Measurements from ENCODE around the gene NCAPH2. TPM values are rescaled to one million over a fixed set of nuclear protein-coding genes. Genes with fewer than 3 reads are reported as not detected.

NCAPH2 gene
- total RNA-seq, 1 donor from 2014 or later, result 42.4 TPM

DNA sequence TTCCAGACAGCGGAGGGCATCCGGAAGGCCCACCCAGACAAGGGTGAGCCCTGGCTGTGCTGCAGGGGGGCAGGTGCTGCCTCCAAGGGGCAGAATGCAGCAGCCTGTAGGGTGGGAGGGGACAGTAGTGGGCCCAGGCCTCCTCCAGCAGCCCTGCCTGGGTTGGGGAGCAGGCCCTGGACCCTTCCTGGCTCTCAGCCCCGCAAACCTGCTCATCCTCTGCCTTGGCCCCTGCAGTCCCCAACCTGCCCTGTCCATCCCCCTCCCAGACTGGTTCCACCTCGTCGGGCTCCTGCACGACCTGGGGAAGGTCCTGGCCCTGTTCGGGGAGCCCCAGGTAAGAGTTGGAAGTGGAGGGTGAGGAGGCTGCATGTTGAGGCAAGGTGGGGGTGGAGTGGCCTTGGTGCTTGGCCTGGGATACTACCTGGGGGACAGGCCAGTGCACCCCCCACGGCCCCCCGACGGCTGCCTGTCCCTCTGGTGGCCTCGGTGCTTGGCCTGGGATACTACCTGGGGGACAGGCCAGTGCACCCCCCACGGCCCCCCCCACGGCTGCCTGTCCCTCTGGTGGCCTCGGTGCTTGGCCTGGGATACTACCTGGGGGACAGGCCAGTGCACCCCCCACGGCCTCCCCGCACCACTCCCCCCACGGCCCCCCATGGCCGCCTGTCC lies 19.9 kb upstream of the NCAPH2 start:
- FAIRE-seq (no peak), DNase-seq (ENCODE audit: low spot score in 2 of 2) (no peak)

DNA sequence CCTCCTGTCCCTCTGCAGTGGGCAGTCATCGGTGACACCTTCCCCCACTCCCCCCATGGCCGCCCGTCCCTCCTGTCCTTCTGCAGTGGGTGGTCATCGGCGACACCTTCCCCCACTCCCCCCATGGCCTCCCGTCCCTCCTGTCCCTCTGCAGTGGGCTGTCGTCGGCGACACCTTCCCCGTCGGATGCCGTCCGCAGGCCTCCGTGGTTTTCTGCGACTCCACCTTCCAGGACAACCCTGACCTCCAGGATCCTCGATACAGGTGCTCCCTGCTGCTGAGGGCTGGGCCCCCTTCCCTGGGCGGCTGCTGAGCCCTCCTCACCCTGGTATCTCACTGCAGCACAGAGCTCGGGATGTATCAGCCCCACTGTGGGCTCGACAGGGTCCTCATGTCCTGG lies 19.1 kb upstream of the NCAPH2 start:
- no peak for FAIRE-seq
- no peak for DNase-seq (ENCODE audit: low spot score in 2 of 2)

DNA sequence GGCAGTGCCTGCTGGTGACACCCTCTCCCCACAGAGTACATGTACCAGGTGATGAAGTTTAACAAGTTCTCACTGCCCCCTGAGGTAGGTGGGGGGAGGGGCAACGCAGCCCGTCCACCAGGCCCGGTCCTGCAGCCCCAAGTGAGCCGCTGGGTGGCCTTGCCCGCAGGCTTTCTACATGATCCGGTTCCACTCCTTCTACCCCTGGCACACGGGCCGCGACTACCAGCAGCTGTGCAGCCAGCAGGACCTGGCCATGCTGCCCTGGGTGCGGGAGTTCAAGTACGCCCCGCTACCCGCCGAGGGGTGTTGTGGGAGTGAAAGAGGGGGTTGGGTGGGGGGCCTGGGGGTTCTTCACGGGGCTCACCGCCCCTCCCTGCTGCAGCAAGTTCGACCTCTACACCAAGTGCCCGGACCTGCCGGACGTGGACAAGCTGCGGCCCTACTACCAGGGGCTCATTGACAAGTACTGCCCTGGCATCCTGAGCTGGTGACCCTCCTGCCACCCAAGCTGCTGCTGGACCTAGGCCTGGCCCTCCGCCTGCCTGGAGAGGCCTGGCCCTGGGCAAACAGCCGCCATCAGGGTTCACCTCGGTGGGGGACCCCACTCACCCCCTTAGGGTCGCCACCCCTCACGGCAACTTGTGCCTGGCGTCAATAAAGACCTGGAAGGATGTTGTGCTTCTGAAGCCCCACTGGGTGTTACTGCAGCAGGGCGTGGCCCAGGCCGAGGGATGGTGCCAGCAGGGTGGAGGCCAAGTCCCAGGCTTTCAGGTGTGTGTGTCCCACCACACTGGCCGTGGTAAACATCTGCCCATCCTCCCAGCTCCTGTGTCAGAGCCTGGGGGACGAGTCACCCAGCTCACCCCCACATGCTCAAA lies 18.4 kb upstream of the NCAPH2 start:
- FAIRE-seq (no peak), DNase-seq (ENCODE audit: low spot score in 2 of 2) (no peak)

DNA sequence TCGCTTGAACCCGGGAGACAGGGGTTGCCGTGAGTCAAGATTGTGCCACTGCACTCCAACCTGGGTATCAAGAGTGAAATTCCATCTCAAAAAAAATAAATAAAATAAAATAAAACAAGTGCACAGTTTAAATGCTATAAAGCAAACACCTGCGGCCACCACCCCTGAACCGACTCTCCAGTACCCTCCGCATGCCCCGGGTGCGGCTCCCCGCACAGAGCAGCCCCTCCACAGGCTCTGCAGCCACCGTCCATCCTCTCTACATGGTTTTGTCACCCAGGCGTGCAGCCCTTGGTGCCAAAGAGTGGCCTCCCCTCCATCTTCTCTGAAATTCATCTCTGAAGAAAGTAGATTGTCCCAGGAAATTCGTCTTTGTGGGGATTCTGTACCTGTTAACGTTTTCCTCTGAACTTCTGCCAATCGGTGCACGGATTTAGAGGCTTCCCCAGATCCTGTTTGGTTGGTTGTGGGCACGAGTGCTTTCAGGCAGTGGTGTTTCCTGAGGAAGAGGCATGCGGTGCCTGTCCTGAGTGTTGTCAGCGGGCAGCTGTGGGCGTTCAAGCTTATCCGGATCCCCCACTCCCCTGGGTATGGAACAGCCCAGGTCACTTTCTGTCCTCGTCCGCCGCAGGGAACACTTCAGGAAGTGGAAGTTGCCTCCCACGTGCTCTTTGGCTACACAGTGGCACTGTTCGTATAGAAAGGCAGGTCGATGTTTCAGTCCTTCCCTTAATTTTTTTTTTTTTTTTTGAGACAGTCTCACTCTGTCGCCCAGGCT lies 17.3 kb upstream of the NCAPH2 start:
- FAIRE-seq (no peak), DNase-seq (ENCODE audit: low spot score in 2 of 2) (no peak)

DNA sequence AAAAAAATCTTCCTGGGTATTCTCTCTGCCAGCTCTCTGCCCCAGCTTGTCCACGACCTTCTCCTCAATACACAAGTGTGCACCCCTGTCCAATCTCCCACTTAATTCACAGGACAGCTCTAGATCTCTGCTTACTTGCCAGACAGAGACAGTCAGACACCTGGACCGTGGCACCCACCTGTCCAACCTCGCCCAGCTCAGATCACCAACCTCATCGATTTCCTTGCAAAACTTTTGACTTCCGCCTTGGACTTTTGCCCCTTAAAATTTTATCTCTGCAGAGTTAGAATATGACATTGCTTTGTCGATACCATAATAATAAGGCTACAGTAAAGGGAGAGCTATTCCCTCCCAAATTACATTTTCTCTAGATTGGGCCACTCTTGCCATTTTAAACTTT lies 10.9 kb upstream of the NCAPH2 start:
- DNase-seq (ENCODE audit: low spot score in 2 of 2) (no peak), FAIRE-seq (no peak)

DNA sequence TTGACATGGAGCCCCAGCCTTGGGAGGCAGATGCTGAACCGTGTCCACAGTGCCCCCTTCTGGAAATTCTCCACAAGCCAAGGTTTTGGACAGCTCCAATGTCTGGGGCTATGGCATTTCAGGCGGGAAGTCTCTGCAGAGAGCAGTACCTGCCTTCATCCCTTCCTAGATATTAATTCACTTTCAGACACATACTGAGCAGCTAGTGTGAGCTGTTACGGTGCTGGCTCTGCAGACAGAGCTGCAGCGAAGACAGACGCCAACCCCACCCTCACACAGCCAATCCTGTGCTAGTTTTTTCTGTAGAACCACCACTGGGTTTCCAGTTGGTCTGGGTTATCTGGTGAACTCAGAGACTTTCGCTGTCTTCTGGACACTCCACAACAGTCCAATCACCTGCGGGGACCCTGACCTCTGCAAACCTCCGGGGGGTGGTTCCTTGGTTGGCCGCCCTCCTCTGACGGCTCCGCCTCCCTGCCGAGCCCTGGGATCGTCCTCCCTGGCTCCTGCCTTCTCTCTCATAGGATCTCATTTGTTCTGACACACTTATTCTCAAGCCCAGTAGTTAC lies 9.6 kb upstream of the NCAPH2 start:
- no peak for FAIRE-seq

DNA sequence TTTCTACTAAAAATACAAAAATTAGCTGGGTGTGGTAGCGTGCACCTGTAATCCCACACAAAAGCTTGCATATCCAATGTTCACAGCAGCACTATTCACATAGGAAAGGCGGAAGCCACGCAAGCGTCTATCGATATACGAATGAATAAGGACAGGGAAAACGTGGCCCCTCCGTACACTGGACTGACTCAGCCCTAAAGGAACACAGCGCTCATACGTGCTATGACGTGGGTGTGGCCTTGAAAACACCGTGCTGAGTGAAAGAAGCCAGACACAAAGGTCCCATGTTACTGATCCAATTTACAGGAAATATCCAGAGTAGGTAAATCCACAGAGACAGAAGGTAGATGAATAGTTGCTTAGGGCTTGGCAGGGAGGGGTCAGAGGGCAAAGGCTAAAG lies 7.6 kb upstream of the NCAPH2 start:
- no peak for DNase-seq (ENCODE audit: low spot score in 2 of 2)
- no peak for FAIRE-seq

More for the DNA sequence above, 9.6 kb upstream of the NCAPH2 start:
- DNase-seq (ENCODE audit: low spot score in 2 of 2), result peak; percentile 57 to 67

DNA sequence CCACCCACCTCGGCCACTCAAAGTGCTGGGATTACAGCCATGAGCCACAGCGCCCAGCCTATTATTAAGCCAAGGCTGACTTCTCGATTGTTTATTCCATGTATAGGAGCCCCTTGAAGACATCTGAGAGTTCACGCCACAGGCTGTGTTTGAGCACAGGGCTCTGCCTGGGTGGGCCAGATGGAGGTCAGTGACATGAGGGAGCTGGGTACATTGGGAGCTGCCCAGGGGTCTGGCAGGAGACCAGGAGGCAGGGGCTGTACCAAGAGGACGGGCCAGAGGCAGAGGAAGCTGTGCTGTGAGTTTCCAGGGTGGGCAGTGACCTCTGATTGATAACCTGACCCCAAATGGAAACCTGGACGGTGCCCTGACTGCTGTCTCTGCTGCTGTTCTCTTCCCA lies 5.9 kb upstream of the NCAPH2 start:
- no peak for DNase-seq (ENCODE audit: low spot score in 2 of 2)
- FAIRE-seq, result no peak

DNA sequence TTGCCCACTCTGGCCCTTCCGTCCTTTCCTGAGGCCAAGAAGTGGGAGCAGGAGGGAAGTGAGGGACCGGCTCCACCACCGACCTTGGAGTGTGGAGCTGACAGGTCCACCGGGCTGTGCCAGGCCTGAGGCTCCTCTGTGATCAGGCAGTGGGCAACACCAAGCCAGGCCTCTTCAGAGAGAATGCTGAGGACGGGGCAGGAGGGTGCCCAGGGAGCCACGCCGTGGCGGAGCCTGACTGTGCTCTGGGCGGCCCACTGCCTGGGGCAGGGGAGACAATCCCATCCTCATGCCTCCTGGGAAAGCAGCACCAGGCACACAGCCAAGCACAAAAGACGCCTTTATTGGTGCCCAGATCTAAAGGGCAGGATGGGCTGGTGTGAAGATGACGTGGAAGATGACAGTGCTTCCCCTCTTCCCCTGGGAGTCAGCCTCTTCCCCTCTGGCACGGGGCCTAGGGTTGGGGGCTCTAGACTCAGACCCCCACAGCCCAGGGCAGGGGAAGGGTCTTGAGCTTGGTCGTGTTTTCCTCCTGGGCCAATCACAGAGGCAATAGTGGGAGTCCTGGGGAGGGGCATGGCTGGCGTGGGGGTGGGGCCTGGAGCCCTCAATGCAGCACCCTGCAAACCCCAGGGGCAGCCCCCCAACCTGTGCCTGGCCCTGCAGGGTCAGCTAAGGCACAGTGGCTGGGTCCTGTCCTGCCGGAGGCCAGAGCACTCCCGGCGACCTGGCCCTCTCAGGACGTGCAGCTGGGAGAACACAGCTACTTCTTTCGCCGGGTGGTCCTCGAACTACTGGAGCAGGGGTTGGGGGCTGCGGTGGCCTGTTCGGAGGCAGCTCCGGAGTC lies 5.2 kb upstream of the NCAPH2 start:
- FAIRE-seq (no peak), DNase-seq (ENCODE audit: low spot score in 2 of 2) (no peak)

DNA sequence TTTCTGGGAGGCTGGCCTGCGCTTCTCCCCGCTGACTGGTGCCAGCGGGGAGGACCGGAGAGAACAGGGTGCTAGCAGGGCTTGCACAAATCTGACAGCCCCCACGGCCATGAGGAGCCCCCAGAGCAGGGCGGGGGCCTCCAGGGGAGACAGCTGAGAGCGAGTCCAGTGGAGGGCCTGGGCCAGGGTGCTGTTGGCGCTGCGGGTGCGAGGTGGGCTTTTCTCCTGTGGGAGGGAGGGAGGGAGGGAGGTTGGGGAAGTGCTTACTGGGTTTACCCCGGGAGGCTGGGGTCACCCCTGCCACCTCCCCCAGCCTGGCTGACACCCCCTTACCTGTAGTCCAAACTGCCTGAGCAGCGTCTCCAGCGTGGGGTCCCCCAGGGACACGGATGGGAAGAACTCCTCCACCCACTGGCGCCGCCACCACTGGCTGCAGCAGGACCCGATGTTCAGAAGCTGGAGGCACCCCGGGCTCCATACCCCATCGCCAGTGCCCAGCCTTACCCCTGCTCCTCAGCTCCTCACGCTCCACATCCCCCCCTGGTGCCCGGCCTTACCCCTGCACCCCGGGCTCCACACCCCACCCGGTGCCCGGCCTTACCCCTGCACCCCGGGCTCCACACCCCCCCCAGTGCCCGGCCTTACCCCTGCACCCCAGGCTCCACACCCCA lies 4.4 kb upstream of the NCAPH2 start:
- no peak for FAIRE-seq
- no peak for DNase-seq (ENCODE audit: low spot score in 2 of 2)

DNA sequence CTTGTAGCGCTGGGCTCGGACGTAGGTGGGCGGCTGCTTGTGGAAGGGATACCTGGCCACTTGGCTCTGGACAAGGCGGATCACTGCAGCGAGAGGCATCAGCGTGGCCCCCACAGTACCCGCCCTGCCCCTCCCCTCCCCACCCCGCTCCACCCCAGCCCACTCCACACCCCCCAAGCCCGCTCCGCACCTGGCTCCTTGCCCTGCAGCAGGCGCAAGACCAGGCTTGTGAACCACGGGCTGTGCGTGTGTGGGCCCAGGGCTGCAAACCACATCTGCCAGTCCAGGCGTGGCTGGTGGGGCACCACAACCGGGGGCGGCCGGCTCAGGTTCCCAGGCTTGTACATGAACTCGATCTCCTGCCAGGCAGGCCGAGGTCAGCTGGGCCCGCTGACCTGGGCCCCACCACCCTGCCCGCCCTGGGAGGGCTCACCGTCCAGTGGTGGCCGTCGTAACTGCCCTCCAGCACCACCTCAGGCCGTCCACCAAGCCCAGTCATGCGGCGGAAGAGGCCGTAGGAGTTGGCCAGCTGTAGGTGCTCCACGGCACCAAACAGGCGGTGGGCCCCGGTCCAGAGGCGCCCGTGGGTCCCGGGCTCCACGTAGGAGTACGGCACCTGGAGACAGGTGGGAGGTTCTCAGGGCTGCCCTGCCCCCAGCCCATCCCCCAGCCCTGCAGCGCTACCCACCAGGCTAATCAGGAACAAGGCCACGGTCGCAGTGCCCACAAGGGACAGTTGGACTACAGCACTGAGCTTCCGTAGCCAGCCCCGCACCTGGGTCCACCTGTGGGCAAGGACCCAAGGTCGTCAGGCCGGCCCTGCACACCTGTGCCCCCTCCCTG lies 3.4 kb upstream of the NCAPH2 start:
- DNase-seq (ENCODE audit: low spot score in 2 of 2) (no peak), FAIRE-seq (no peak)

DNA sequence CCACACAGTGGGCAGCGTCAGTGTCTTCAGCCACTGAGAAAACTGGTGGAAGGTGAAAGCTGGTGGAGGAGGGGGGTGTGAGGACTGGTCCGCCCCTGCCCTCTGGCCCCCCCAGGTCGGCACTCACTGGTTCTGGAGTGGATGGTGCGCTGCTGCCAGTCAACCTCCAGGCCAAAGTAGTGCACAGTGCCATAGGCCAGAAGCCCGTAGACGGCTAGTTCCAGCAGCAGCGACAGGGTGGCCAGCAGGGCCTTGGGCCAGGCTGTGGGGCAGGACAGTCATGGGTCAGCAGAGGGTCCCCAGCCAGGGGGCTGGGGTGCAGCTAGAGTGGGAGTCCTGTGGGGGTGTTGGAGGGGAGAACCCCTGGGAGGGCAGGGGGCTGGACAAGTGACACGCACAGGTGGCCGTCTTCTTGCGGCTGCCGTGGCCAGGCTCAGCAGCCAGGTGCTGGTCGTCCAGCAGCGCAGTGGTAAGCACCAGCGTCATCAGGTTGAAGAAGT lies 2.7 kb upstream of the NCAPH2 start:
- no peak for DNase-seq (ENCODE audit: low spot score in 2 of 2)
- FAIRE-seq, result no peak

DNA sequence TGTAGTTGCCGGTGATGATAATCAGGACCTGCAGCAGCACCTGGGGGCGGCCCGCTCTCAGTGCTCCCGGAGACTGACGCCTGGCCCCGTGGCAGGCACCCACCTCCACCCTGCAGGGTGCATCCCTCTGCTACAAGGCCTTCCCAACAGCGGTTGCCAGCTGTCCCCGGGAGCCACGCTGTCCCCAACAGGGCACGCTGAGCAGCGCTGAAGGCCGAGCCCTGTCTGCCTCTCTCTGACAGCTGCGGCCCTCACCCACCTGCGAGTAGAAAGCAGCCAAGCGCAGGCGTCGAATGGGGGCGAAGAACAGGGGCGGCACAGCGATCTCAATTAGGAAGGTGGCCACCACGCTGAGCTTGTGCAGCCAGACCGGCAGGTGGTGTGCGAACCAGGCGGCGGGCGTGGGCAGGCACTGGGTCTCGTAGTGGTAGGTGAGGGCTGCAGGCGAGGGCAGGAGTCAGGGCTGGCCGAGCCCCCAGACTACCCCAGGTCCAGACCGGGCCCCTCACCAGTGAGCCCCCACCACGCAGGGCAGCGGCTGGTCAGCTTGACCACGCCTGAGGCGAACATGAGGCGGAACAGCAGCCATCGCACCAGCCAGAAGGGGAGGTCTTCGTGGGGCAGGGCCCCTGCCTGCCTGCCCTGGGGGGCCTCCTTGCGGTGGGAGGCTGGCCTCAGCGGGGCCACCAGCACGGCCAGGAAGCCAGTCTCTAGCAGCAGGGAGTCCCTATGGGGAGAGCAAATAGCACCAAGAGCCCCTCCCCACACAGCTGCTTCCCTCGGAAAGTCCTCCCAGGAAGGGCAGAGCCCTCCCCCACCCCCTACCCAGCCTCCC lies 2.0 kb upstream of the NCAPH2 start:
- FAIRE-seq, result no peak

DNA sequence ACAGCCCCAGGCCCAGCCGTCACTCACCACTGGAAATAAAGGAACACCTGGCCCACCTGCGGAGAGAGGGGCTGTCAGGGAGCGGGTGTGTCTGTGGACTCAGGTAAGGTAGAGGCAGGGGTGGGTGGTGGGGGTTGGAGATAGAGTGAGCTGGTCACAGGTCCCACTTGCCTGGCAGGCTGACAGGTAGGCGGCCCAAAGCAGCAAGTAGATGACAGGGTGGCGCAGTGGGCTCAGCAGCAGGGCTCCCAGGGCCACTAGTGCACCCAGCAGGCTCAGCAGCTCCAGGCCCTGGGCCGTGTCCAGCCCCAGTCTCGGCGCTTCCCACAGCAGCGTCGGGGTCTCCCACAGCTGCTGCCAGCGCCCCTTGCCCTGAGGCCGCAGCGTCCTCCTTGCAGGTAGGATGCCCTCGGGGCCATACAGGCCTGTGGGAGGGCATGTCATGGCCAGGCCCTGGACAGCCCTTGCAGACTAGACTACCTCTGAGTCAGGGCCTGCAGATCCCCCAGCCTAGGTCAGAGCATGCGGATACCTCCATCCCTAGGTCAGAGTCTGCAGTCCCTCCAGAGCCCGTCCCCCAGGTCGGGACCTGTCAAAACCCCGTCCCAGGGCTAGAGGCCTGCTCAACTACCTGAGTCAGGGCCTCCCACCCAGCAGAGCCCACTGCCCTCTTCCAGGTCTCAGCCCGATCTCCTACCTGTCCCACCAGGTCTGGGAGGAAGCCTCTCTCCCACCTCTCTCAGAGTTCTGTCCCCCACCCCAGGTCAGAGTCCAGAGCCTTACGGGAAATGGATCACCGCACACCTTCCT lies 1.2 kb upstream of the NCAPH2 start:
- DNase-seq (ENCODE audit: low spot score in 2 of 2), result peak in 1 of 2 donors; percentile 52
- no peak for FAIRE-seq

More for the DNA sequence above, 2.0 kb upstream of the NCAPH2 start:
- no peak for DNase-seq (ENCODE audit: low spot score in 2 of 2)

DNA sequence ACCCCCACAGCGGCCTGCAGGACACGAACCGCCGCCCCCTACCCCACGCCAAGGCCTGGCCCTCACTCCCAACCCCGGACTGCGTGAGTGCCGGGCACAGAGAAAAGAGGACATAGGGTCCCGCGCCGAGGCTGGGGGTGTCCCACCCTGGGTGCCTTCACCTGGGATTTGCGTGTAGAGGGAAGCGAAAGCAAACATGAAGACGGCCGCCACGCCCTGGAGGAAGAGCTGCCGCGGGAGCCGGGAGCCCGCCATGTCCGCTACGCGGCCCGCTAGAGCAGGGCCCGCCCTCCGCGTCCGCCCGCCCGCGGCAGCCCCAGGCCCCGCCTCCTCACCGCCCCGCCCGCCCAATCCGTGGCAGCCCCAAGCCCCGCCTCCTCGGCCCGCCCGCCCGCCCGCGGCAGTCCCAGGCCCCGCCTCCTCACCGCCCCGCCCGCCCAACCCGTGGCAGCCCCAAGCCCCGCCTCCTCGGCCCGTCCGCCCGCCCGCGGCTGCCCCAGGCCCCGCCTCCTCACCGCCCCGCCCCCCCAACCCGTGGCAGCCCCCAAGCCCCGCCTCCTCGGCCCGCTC lies 518 bp upstream of the NCAPH2 start, which contains the start of gene LMF2:
Gene LMF2 (minus strand): TSS at position 282 of the 570 bp plus-strand sequence. CDS start 27 bp downstream, at position 255.
- peak in 1 of 2 donors; percentile 99 for DNase-seq (ENCODE audit: low spot score in 2 of 2)
- no peak for FAIRE-seq

DNA sequence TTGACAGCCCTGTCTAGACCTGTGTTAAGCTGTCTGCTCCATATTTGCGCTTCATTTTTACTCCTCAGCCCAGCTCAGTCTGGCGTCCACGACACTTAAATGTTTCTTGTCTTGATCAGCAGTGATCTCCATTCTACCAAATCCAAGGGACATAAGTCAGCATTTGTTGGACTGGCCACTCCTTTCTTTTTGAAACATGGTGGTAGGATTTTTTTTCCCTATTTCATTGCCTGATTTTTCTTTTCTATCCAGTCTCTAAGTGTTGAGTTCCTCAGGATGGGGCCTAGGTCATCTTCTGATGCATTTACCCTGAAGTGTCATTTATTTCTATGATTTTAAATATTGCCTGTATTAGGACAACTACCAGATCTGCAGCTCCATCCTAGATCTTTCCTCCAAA lies 873 bp downstream of the NCAPH2 start:
- FAIRE-seq (no peak), DNase-seq (ENCODE audit: low spot score in 2 of 2) (no peak)
